Activated CD4-positive, alpha-beta T cell treated with anti-CD3 and anti-CD28 coated beads for 36 hours (primary cell): ENCODE data around the gene NEK6. TPM values are rescaled to one million over a fixed set of nuclear protein-coding genes. Genes with fewer than 3 reads are reported as not detected.

ENCODE experiments used
- ATAC-seq: fragments of 200-7000 bp; cut with Tn5 transposase; one replicate; pipeline ENCODE4 v1.10.0; 2021; ENCODE audit warnings: mild to moderate bottlenecking, moderate library complexity
- CTCF ChIA-PET: fragments of 350-600 bp; sonication (Branson Sonifier 250); formaldehyde crosslinking; loops from one replicate; lab custom pipeline; 2021; ENCODE audit warnings: antibody characterized with exemption; lab: Charles Lee
- POLR2A ChIA-PET: fragments of 350-600 bp; sonication (Branson Sonifier 250); formaldehyde crosslinking; loops from one replicate; lab custom pipeline; 2021; ENCODE audit warnings: antibody characterized with exemption, inconsistent platforms; lab: Charles Lee
- DNase-seq: peaks from one replicate; pipeline ENCODE4 v3.0.0-alpha.2; 2020
- H3K27ac Mint-ChIP-seq: one replicate; pipeline ENCODE4 v1.8.0; 2021; ENCODE audit warnings: mixed read lengths
- H3K27me3 Mint-ChIP-seq: one replicate; pipeline ENCODE4 v1.8.0; 2021; ENCODE audit warnings: mixed read lengths
- H3K36me3 Mint-ChIP-seq: one replicate; pipeline ENCODE4 v1.8.0; 2021; ENCODE audit warnings: low read depth, mixed read lengths
- H3K4me1 Mint-ChIP-seq: one replicate; pipeline ENCODE4 v1.8.0; 2021; ENCODE audit warnings: mixed read lengths
- H3K4me3 Mint-ChIP-seq: one replicate; pipeline ENCODE4 v1.8.0; 2021; ENCODE audit warnings: mild to moderate bottlenecking, moderate library complexity, mixed read lengths
- H3K9me3 Mint-ChIP-seq: one replicate; pipeline ENCODE4 v1.8.0; 2021; ENCODE audit warnings: low read depth, mixed read lengths
- intact Hi-C, 2 experiments: fragments of 100-400 bp; cut with DNase I in 1 of 2; cut with micrococcal nuclease in 1 of 2; formaldehyde crosslinking; loops; one replicate each; pipeline versions ENCODE4 v1.14.2 to v1.15.1; 2022 to 2024; cut with DNase I, micrococcal nuclease
- total RNA-seq, 2 experiments: library from RNA; stranded (reverse); gene quantifications; one replicate each; pipeline ENCODE4 v1.2.3, GENCODE V29; 2021

Gene NEK6
- 10 to 100 TPM in 1 of 2 experiments, 1 to 10 TPM in 1; 6.4 to 10.1 TPM for total RNA-seq

DNA sequence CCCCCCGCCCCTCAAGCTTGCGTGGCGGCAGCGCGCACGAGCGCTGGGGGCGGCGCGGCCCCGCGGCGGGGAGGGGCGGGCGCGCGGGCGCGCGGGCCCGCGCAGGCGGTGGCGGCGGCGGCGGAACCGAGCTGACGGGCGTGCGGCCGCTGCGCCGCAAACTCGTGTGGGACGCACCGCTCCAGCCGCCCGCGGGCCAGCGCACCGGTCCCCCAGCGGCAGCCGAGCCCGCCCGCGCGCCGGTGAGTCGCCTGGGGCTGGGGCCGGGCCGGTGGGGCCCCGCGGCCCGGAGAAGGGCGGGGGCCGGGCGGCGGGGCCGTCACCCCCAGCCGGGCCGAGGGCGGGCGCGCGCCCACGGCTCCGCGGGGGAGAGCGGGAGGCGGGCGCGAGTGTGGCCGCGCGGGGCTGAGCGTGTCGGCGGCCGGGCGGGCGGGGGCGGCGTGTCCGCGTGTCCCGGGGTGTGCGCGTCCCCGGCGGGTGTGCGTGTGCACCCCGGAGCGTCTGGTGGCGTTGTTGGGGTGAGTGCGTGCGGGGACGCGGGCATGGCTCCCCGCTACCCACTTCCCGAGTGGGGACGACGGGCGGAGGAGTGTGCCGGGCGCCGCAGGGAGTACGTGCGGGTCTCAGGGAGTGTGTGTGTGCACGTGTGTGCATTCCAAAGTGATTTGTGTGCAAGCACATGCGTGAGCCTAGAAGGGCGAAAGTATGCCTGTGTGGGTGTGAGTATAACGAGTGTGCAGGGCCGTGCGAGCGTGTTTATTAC lies at the start of gene NEK6:
TSS of gene NEK6 (plus strand) at position 106 of the 763 bp plus-strand sequence. CDS start 44,016 bp downstream, outside the sequence.
- ChIA-PET CTCF (no interaction called here), POLR2A (no interaction called here)
- peaks cover 54% of the 10 kb centered on the region for H3K27me3 Mint-ChIP-seq
- no peak for ATAC-seq
- H3K9me3 Mint-ChIP-seq, result no peaks in the 10 kb centered on the region
- intact Hi-C loops, result no loop called here
- H3K27ac Mint-ChIP-seq, result peak within 1 kb of the TSS; percentile 85
- peaks cover 2% of the 10 kb centered on the region for H3K36me3 Mint-ChIP-seq
- H3K4me1 Mint-ChIP-seq, result peaks cover 38% of the 10 kb centered on the region
- DNase-seq, result peak; percentile 34
- H3K4me3 Mint-ChIP-seq, result peak within 1 kb of the TSS; percentile 79

DNA sequence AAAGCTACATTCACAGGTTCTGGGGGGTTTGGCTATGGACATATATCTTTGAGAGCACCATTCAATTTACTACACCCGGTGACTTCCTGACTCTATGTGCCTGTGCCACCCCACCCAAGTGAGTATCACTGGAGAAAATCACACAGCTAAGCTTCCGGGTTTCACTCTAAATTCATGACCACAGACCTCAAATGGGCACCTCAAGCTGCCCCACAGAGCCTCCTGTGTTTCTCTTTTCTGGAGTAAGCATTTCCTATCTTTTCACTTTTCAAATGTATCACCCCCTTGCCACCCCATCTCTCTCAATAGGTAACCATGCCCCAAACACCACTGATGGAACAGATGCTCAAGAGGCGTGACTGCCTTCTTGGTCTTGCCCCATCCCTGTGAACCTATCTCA lies 49.2 kb upstream of the NEK6 start:
- intact Hi-C loops, result loop anchor here in 1 of 2 experiments (10.0 kb wide), 1 partner anchor 984 kb away; no protein-coding TSS in a partner anchor
- CTCF ChIA-PET, result no interaction called here
- H3K27ac Mint-ChIP-seq, result peak overlapping the region; percentile 11
- DNase-seq, result peak; percentile 45
- no peaks in the 10 kb centered on the region for H3K9me3 Mint-ChIP-seq
- POLR2A ChIA-PET, result no interaction called here
- H3K4me3 Mint-ChIP-seq, result no peak overlapping the region
- peaks cover 51% of the 10 kb centered on the region for H3K4me1 Mint-ChIP-seq
- no peaks in the 10 kb centered on the region for H3K36me3 Mint-ChIP-seq
- peaks cover 8% of the 10 kb centered on the region for H3K27me3 Mint-ChIP-seq
- peak; percentile 44 for ATAC-seq

DNA sequence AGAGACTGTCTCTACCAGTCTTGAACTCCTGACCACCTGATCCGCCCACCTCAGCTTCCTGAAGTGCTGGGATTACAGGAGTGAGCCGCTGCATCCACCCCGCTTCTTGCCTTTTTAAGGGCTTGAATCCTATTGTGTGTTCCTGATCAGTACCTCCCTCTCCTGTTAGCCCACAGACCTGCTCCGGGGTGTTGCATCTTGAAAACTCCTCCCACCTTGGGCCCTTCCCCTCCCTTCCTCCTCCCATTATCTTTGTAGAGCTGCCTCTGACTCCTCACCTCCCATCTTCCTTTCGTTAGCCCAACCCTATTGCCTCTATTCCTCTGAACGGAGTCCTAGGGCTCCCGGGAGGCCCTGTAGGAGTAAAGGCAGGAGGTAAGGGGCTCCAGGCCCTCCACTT lies 48.5 kb upstream of the NEK6 start:
- DNase-seq (no peak), ATAC-seq (no peak)
- Mint-ChIP-seq H3K27ac (no peak overlapping the region), H3K36me3 (no peaks in the 10 kb centered on the region), H3K4me3 (no peak overlapping the region), H3K4me1 (peaks cover 48% of the 10 kb centered on the region), H3K27me3 (peaks cover 5% of the 10 kb centered on the region), H3K9me3 (no peaks in the 10 kb centered on the region)
- intact Hi-C loops, result loop anchor here in 1 of 2 experiments (10.0 kb wide), 1 partner anchor 984 kb away; no protein-coding TSS in a partner anchor
- POLR2A ChIA-PET, result no interaction called here
- CTCF ChIA-PET, result no interaction called here

DNA sequence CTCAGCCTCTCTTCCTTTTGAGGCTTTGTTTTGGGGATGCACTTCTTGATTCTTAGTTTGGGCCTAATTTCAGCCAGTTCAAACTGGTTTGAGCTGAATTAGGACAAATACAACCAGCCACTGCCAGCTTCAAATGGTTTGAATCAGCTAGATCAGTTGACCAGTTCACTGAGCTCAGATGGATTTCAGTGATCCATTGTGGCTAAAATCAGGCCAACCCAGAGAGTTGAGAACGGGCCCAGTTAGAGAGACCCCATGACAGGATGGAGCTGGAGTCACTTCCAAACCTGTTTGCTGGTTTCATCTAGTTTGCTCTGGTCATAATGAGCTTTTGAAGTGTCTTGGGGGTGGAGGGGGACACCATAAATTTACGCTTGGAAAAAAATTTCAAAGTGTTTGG lies 48.0 kb upstream of the NEK6 start:
- Mint-ChIP-seq H3K4me3 (no peak overlapping the region), H3K36me3 (no peaks in the 10 kb centered on the region), H3K4me1 (peaks cover 52% of the 10 kb centered on the region), H3K9me3 (no peaks in the 10 kb centered on the region), H3K27me3 (peaks cover 5% of the 10 kb centered on the region), H3K27ac (no peak overlapping the region)
- ChIA-PET CTCF (no interaction called here), POLR2A (no interaction called here)
- DNase-seq (no peak), ATAC-seq (no peak)
- intact Hi-C loops, result loop anchor here (1.0 to 10.0 kb wide), 3 partner anchors 7 to 985 kb away; no protein-coding TSS in a partner anchor

DNA sequence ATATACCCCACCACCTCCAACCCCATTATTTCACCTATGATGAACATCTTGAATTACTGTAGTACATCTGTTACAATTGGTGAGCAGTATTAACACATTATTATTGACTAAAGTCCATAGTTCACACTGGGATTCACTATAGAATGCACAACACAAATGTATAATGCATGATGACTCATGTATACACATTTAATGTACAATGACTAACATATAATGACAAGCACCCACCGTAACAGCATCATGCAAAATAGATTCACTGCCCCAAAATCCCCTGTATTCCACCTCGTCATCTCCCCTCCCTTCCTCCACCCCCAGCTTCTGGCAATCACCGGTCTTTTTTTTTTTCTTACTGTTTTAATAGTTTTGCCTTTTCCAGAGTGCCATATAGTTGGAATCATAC lies 47.1 kb upstream of the NEK6 start:
- CTCF ChIA-PET, result interaction anchor here (0.6 kb wide), 2 partner anchors 102 to 819 kb away, joined by 3 to 4 read pairs; no protein-coding TSS in a partner anchor
- ATAC-seq, result peak; percentile 95

DNA sequence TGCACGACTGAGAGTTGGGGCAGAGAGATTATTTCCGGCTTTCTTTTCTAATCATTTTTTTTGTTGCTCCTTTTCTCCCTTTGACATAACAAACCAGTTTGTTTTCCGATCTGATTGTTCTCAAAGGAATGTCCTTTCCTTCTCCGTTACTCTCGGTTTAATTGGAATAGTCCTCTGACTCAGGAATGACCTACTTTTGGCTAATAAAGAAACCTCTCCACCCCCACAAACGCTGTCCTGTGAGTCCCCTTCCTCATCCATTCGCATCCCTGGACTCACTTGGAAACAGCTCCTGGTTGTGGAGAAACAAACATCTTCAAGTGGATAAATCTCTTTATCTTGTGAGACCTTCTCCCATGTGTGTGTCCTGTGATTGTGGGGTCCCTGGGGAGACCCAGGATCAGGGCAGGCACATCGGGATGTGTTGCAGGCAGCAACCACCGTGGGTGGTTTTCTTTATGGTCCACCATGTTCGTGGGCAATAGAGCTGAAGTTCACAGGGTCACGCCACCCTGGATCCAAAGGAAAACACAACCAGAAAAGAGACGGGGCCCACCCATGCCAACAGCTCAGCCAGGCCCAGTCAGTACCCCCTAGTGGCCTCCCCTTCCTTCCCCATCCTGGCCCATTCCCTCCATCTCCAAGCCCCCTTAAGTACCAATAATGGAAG lies 45.2 kb upstream of the NEK6 start:
- no peak for ATAC-seq
- H3K9me3 Mint-ChIP-seq, result no peaks in the 10 kb centered on the region
- H3K27me3 Mint-ChIP-seq, result no peaks in the 10 kb centered on the region
- DNase-seq, result no peak
- POLR2A ChIA-PET, result no interaction called here
- peak overlapping the region; percentile 10 for H3K27ac Mint-ChIP-seq
- no peak overlapping the region for H3K4me3 Mint-ChIP-seq
- no peaks in the 10 kb centered on the region for H3K36me3 Mint-ChIP-seq
- CTCF ChIA-PET, result interaction anchor here (1.3 kb wide), 1 partner anchor 15 kb away, joined by 5 read pairs; no protein-coding TSS in a partner anchor
- peaks cover 75% of the 10 kb centered on the region for H3K4me1 Mint-ChIP-seq
- intact Hi-C loops, result no loop called here

More for the DNA sequence above, 47.1 kb upstream of the NEK6 start:
- H3K4me1 Mint-ChIP-seq, result peaks cover 61% of the 10 kb centered on the region
- POLR2A ChIA-PET, result interaction anchor here (0.5 to 0.7 kb wide), 4 partner anchors 13 to 986 kb away, joined by 3 to 5 read pairs (median 3); no protein-coding TSS in a partner anchor
- H3K36me3 Mint-ChIP-seq, result no peaks in the 10 kb centered on the region
- intact Hi-C loops, result loop anchor here (1.0 to 2.0 kb wide), 2 partner anchors 8 to 44 kb away; no protein-coding TSS in a partner anchor
- no peaks in the 10 kb centered on the region for H3K9me3 Mint-ChIP-seq
- H3K4me3 Mint-ChIP-seq, result no peak overlapping the region
- no peak overlapping the region for H3K27ac Mint-ChIP-seq
- H3K27me3 Mint-ChIP-seq, result peaks cover 5% of the 10 kb centered on the region
- DNase-seq, result peak; percentile 75

DNA sequence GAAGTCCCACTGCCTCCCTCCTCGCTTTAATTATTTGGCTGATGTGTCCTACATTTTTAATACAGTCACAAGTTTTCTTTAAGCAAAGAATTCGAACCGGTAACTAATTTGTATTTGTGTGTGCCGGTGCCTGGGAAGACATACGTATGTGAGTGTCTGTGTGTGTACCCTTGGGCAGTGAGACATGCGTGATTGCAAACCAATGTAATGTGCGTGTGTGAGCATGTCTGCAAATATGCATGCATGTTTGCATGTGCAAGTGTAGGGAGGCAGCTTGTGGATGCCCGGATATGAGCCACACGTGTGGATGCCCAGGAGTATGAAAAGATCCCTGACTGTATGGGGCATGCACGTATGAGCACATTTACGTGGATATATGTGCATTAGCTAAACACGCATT lies 44.4 kb upstream of the NEK6 start:
- H3K36me3 Mint-ChIP-seq, result no peaks in the 10 kb centered on the region
- intact Hi-C loops, result no loop called here
- ChIA-PET CTCF (no interaction called here), POLR2A (no interaction called here)
- DNase-seq (no peak), ATAC-seq (no peak)
- H3K9me3 Mint-ChIP-seq, result no peaks in the 10 kb centered on the region
- no peaks in the 10 kb centered on the region for H3K27me3 Mint-ChIP-seq
- peaks cover 80% of the 10 kb centered on the region for H3K4me1 Mint-ChIP-seq
- no peak overlapping the region for H3K4me3 Mint-ChIP-seq
- no peak overlapping the region for H3K27ac Mint-ChIP-seq

DNA sequence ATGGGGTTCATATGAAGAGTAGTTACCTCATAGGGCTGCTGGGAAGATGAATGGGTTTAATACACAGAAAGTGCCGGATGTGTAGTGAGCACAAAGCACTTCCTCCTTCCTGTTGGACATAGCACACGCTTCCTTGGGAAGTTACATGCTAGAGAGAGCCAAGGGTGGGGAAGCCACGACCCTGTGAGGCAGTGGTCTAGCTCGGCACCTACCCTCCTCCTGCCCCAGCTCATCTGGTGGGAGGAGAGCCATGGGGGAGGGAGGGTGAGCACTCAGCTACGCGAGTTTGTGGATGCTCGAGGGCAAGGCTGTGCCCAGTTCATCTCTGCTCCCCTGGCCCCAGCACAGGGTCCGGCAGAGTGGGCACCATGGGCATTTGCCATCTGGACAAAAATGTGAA lies 43.6 kb upstream of the NEK6 start:
- no peak overlapping the region for H3K27ac Mint-ChIP-seq
- POLR2A ChIA-PET, result no interaction called here
- no peak overlapping the region for H3K4me3 Mint-ChIP-seq

DNA sequence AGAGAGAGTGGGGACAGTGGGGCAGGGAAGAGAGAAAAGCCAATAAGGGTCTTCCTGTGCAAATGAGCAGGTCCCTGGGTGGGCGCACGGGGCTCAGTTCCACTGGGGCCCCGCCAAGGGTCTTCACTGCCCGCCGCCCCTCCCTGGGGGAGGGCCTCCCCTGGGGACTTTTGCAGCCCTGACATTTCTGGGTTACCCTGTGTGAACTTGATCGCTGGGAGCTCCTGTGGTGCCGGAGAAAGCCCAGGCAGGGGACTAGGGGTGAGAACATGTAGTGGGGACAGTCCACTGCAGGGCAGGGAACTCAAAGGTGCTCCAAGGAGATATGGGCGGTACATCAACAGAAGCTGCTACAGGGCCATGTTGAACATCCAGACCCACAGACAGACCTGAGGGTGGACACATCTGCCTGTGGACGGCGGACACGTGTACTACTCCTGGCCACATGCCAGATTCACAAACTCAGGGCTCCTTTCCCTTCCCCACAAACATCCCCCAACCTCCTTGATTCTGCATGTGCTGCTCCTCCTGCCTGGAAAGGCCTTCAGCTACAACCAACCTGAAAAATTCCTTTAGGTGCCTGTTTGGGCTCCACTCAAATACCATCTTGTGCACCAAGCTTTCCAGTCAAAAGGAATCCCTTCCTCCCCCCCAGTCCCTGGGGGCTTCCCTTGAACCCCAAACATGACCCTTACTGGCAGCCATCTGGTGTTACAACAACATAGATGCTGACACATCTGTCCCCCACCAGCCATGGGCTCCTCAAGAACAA lies 43.0 kb upstream of the NEK6 start:
- ChIA-PET POLR2A (no interaction called here), CTCF (interaction anchor here (0.8 kb wide), 1 partner anchor 31 kb away, joined by 3 read pairs; no protein-coding TSS in a partner anchor)
- peaks cover 74% of the 10 kb centered on the region for H3K4me1 Mint-ChIP-seq
- H3K27ac Mint-ChIP-seq, result no peak overlapping the region
- H3K9me3 Mint-ChIP-seq, result no peaks in the 10 kb centered on the region
- no peaks in the 10 kb centered on the region for H3K36me3 Mint-ChIP-seq
- no peak overlapping the region for H3K4me3 Mint-ChIP-seq
- DNase-seq, result no peak
- ATAC-seq, result no peak
- H3K27me3 Mint-ChIP-seq, result no peaks in the 10 kb centered on the region
- intact Hi-C loops, result no loop called here

More for the DNA sequence above, 43.6 kb upstream of the NEK6 start:
- ATAC-seq (no peak), DNase-seq (no peak)
- H3K9me3 Mint-ChIP-seq, result no peaks in the 10 kb centered on the region
- no peaks in the 10 kb centered on the region for H3K27me3 Mint-ChIP-seq
- CTCF ChIA-PET, result interaction anchor here (0.8 kb wide), 1 partner anchor 31 kb away, joined by 3 read pairs; no protein-coding TSS in a partner anchor
- no peaks in the 10 kb centered on the region for H3K36me3 Mint-ChIP-seq
- intact Hi-C loops, result no loop called here
- H3K4me1 Mint-ChIP-seq, result peaks cover 80% of the 10 kb centered on the region

DNA sequence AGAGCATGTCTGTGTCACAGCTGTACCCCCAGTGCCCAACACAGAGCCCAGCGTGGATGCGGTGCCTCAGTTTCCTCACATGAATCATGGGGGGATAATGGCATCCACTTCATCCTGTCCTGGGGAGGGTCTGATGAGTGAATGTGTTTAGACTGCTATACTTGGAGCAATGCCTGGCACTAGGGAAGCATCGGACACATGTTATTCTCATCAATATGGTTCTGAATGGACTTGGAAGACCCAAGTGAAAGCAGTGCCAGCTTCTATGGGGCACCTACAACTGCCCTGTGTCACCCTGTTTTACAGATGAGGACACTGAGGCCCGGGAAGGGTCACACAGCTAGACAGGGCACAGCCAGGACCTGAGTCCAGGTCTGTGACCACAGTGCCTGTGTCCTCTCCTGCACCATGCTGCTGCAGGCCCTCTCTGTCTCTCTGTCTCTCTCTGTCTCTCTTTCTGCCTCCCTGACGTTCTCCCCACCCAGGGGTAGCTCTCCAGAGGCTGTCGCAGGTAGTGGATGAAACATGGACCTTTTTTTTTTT lies 42.3 kb upstream of the NEK6 start:
- intact Hi-C loops, result no loop called here
- no peak overlapping the region for H3K27ac Mint-ChIP-seq
- POLR2A ChIA-PET, result no interaction called here

More for the DNA sequence above, 42.3 kb upstream of the NEK6 start:
- Mint-ChIP-seq H3K4me3 (no peak overlapping the region), H3K4me1 (peaks cover 71% of the 10 kb centered on the region), H3K27me3 (no peaks in the 10 kb centered on the region), H3K9me3 (no peaks in the 10 kb centered on the region), H3K36me3 (no peaks in the 10 kb centered on the region)
- CTCF ChIA-PET, result no interaction called here
- no peak for ATAC-seq
- no peak for DNase-seq
